ENCODE data around the gene MOK.

MOK gene

GRCh38 chr14:102295270-102295669 lies 9.7 kb downstream of the MOK start:
- H3K4me3 ChIP-seq (ENCODE audit: low read length): no peak overlapping the region
- no peak for DNase-seq (ENCODE audit: low read depth, low spot score)

- DNase-seq (ENCODE audit: low read depth, low spot score): no peak
- H3K4me3 ChIP-seq (ENCODE audit: low read length): no peak overlapping the region
These were observed 11.2 kb downstream of the MOK start for GRCh38 chr14:102293781-102294180.

- H3K4me3 ChIP-seq (ENCODE audit: low read length): no peak overlapping the region
- DNase-seq (ENCODE audit: low read depth, low spot score): no peak
These were observed 12.5 kb downstream of the MOK start for GRCh38 chr14:102292441-102292840.

GRCh38 chr14:102288139-102288538 lies 16.8 kb downstream of the MOK start:
- no peak for DNase-seq (ENCODE audit: low read depth, low spot score)
- no peak overlapping the region for H3K4me3 ChIP-seq (ENCODE audit: low read length)

- DNase-seq (ENCODE audit: low read depth, low spot score): no peak
- no peak overlapping the region for H3K4me3 ChIP-seq (ENCODE audit: low read length)
These were observed 19.9 kb downstream of the MOK start for GRCh38 chr14:102285106-102285505.

GRCh38 chr14:102283631-102284129 lies 21.3 kb downstream of the MOK start:
- H3K4me3 ChIP-seq (ENCODE audit: low read length): no peak overlapping the region
- DNase-seq (ENCODE audit: low read depth, low spot score): no peak

GRCh38 chr14:102282751-102283465 lies 22.1 kb downstream of the MOK start:
- no peak overlapping the region for H3K4me3 ChIP-seq (ENCODE audit: low read length)
- no peak for DNase-seq (ENCODE audit: low read depth, low spot score)

GRCh38 chr14:102280376-102280962 lies 24.5 kb downstream of the MOK start:
- H3K4me3 ChIP-seq (ENCODE audit: low read length): no peak overlapping the region
- no peak for DNase-seq (ENCODE audit: low read depth, low spot score)

GRCh38 chr14:102279688-102280348 lies 25.1 kb downstream of the MOK start:
- H3K4me3 ChIP-seq (ENCODE audit: low read length): no peak overlapping the region
- no peak for DNase-seq (ENCODE audit: low read depth, low spot score)

- no peak overlapping the region for H3K4me3 ChIP-seq (ENCODE audit: low read length)
- DNase-seq (ENCODE audit: low read depth, low spot score): no peak
These were observed 25.7 kb downstream of the MOK start for GRCh38 chr14:102279282-102279681.

GRCh38 chr14:102278631-102278935 lies 26.4 kb downstream of the MOK start:
- no peak overlapping the region for H3K4me3 ChIP-seq (ENCODE audit: low read length)
- DNase-seq (ENCODE audit: low read depth, low spot score): no peak

- no peak overlapping the region for H3K4me3 ChIP-seq (ENCODE audit: low read length)
- no peak for DNase-seq (ENCODE audit: low read depth, low spot score)
These were observed 26.9 kb downstream of the MOK start for GRCh38 chr14:102277874-102278630.

GRCh38 chr14:102275866-102276265 lies 29.1 kb downstream of the MOK start:
- H3K4me3 ChIP-seq (ENCODE audit: low read length): no peak overlapping the region
- no peak for DNase-seq (ENCODE audit: low read depth, low spot score)

GRCh38 chr14:102272392-102272791 lies 32.6 kb downstream of the MOK start:
- DNase-seq (ENCODE audit: low read depth, low spot score): no peak

GRCh38 chr14:102264775-102265174 lies 40.2 kb downstream of the MOK start:
- no peak for DNase-seq (ENCODE audit: low read depth, low spot score)
- no peak overlapping the region for H3K4me3 ChIP-seq (ENCODE audit: low read length)

More at GRCh38 chr14:102272392-102272791, 32.6 kb downstream of the MOK start:
- H3K4me3 ChIP-seq (ENCODE audit: low read length): no peak overlapping the region

- no peak for DNase-seq (ENCODE audit: low read depth, low spot score)
These were observed 40.6 kb downstream of the MOK start for GRCh38 chr14:102264355-102264754.

GRCh38 chr14:102262929-102263462 lies 42.0 kb downstream of the MOK start:
- no peak overlapping the region for H3K4me3 ChIP-seq (ENCODE audit: low read length)
- no peak for DNase-seq (ENCODE audit: low read depth, low spot score)

More at GRCh38 chr14:102264355-102264754, 40.6 kb downstream of the MOK start:
- H3K4me3 ChIP-seq (ENCODE audit: low read length): no peak overlapping the region

- H3K4me3 ChIP-seq (ENCODE audit: low read length): no peak overlapping the region
- DNase-seq (ENCODE audit: low read depth, low spot score): no peak
These were observed 46.8 kb downstream of the MOK start for GRCh38 chr14:102258136-102258535.

GRCh38 chr14:102256716-102257115 lies 48.2 kb downstream of the MOK start:
- no peak overlapping the region for H3K4me3 ChIP-seq (ENCODE audit: low read length)
- DNase-seq (ENCODE audit: low read depth, low spot score): no peak
